ENCODE measurements around the gene SEC14L6.
"Not testable (repeated sequence)": the region's sequence is repeated elsewhere in the genome, so short reads cannot be mapped to it uniquely, and the experiment has no call there.

SEC14L6 gene

DNA sequence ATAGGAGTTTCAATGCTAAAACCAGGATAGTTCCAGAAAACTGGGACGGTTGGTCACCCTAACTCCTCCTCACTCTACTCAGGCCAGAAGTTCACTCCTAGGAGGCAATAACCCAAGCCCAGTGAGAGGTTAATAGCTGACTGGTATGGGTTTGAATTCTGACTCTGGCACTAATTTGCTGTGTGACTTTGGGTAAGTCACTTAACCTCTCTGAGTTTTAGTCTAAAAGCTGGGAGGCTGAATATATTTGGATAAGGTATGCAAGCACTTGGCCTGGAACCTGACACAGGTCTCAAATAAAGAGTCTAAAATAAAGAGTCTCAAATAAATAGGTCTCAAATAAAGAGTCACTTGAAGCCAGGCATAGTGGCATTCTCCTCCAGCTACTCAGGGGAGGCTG, 6.2 kb upstream of the SEC14L6 start:
- Histone ChIP-seq H3K9ac (ENCODE audit: low read depth, low read length) (no peak overlapping the region), H3K27me3 (ENCODE audit: insufficient read depth, low read length, poor library complexity) (peaks cover 3% of the 10 kb centered on the region), H3K4me2 (ENCODE audit: insufficient read depth, low read length) (no peak overlapping the region), H3K27ac (ENCODE audit: low read length) (no peak overlapping the region), H3K79me2 (ENCODE audit: insufficient read depth, low read length) (no peaks in the 10 kb centered on the region), H2AFZ (ENCODE audit: low read depth, low read length) (no peak overlapping the region), H3K4me3 (ENCODE audit: low read depth in 1 of 2, low read length in 2 of 2) (no peak overlapping the region), H4K20me1 (ENCODE audit: insufficient read depth, low read length) (no peaks in the 10 kb centered on the region), H3K9me3 (ENCODE audit: insufficient read depth, low read length, severe bottlenecking) (no peaks in the 10 kb centered on the region), H3K4me1 (ENCODE audit: insufficient read depth, low read length) (no peaks in the 10 kb centered on the region), H3K36me3 (ENCODE audit: insufficient read depth, low read length) (no peaks in the 10 kb centered on the region)
- no peak for DNase-seq
- ATAC-seq (ENCODE audit: insufficient read depth, low read depth), result no peak
- TF ChIP-seq, protein P1, sequence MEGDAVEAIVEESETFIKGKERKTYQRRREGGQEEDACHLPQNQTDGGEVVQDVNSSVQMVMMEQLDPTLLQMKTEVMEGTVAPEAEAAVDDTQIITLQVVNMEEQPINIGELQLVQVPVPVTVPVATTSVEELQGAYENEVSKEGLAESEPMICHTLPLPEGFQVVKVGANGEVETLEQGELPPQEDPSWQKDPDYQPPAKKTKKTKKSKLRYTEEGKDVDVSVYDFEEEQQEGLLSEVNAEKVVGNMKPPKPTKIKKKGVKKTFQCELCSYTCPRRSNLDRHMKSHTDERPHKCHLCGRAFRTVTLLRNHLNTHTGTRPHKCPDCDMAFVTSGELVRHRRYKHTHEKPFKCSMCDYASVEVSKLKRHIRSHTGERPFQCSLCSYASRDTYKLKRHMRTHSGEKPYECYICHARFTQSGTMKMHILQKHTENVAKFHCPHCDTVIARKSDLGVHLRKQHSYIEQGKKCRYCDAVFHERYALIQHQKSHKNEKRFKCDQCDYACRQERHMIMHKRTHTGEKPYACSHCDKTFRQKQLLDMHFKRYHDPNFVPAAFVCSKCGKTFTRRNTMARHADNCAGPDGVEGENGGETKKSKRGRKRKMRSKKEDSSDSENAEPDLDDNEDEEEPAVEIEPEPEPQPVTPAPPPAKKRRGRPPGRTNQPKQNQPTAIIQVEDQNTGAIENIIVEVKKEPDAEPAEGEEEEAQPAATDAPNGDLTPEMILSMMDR (IDR thresholded peaks at IDR 0.05; ENCODE audit: borderline replicate concordance, extremely low read depth, low read length, poor library complexity, severe bottlenecking), result no peak
- no peak for TF ChIP-seq EZH2 (IDR thresholded peaks at IDR 0.05; ENCODE audit: borderline replicate concordance, low read depth, low read length, severe bottlenecking)

DNA sequence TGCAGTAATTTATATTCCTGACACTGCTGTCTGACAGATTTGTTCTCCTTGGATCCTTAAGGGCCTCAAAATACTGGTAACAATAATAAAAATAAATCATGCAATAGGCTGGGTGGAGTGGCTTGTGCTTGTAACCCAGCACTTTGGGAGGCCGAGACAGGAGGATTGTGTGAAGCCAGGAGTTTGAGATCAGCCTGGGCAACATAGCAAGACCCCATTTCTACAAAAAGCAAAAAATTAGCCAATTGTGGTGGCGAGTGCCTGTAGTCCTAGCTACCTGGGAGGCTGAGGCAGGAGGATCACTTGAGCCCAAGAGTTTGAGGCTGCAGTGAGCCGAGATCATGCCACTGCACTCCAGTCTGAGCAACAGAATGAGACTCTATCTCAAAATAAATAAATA, 5.3 kb upstream of the SEC14L6 start:
- H3K9ac ChIP-seq (ENCODE audit: low read depth, low read length); H3K36me3 ChIP-seq (ENCODE audit: insufficient read depth, low read length); H3K27ac ChIP-seq (ENCODE audit: low read length); H4K20me1 ChIP-seq (ENCODE audit: insufficient read depth, low read length); H3K4me2 ChIP-seq (ENCODE audit: insufficient read depth, low read length); H3K9me3 ChIP-seq (ENCODE audit: insufficient read depth, low read length, severe bottlenecking); H3K4me3 ChIP-seq (ENCODE audit: low read depth in 1 of 2, low read length in 2 of 2); H3K4me1 ChIP-seq (ENCODE audit: insufficient read depth, low read length); H2AFZ ChIP-seq (ENCODE audit: low read depth, low read length); DNase-seq; H3K27me3 ChIP-seq (ENCODE audit: insufficient read depth, low read length, poor library complexity); ATAC-seq (ENCODE audit: insufficient read depth, low read depth); H3K79me2 ChIP-seq (ENCODE audit: insufficient read depth, low read length): not testable (repeated sequence)

DNA sequence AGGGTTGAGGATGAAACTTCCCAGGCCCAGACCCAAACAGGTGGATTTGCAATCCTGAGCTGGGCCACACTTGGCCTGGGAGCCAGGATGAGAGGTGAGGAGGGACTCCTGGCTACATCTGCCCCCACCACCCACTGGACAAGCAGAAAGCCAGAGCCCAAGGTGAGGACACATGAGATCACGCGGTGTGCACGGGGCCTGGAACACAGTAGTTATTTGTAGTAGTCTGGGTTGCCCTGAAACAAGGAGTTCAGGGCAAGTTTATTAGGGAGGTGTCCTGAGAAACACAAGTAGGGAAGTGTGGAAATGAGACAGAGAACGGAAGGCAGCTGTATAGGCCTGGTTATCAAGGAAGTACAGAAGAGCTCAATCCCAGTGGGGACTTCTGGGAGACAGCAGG, 647 bp upstream of the SEC14L6 start:
- Histone ChIP-seq H3K79me2 (ENCODE audit: insufficient read depth, low read length) (no peaks in the 10 kb centered on the region), H3K4me1 (ENCODE audit: insufficient read depth, low read length) (no peaks in the 10 kb centered on the region), H3K9me3 (ENCODE audit: insufficient read depth, low read length, severe bottlenecking) (no peaks in the 10 kb centered on the region), H3K4me3 (ENCODE audit: low read depth in 1 of 2, low read length in 2 of 2) (no peak overlapping the region), H4K20me1 (ENCODE audit: insufficient read depth, low read length) (no peaks in the 10 kb centered on the region), H3K4me2 (ENCODE audit: insufficient read depth, low read length) (no peak overlapping the region), H3K27me3 (ENCODE audit: insufficient read depth, low read length, poor library complexity) (peaks cover 3% of the 10 kb centered on the region), H2AFZ (ENCODE audit: low read depth, low read length) (no peak overlapping the region), H3K36me3 (ENCODE audit: insufficient read depth, low read length) (no peaks in the 10 kb centered on the region), H3K27ac (ENCODE audit: low read length) (no peak overlapping the region), H3K9ac (ENCODE audit: low read depth, low read length) (no peak overlapping the region)
- no peak for ATAC-seq (ENCODE audit: insufficient read depth, low read depth)
- no peak for TF ChIP-seq EZH2 (IDR thresholded peaks at IDR 0.05; ENCODE audit: borderline replicate concordance, low read depth, low read length, severe bottlenecking)
- TF ChIP-seq, protein P1 (IDR thresholded peaks at IDR 0.05; ENCODE audit: borderline replicate concordance, extremely low read depth, low read length, poor library complexity, severe bottlenecking), result no peak
- no peak for DNase-seq

DNA sequence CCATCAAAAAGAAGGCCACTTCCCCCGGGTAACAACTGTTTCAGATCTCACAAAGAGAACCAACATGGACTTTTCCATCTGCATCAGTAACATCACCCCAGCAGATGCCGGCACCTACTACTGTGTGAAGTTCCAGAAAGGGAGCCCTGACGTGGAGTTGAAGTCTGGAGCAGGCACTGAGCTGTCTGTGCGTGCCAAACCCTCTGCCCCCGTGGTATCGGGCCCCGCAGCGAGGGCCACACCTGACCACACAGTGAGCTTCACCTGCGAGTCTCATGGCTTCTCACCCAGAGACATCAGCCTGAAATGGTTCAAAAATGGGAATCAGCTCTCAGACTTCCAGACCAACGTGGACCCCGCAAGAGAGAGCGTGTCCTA, 3.7 kb downstream of the SEC14L6 start:
- TF ChIP-seq, protein P1 (IDR thresholded peaks at IDR 0.05; ENCODE audit: borderline replicate concordance, extremely low read depth, low read length, poor library complexity, severe bottlenecking), result no peak
- TF ChIP-seq EZH2 (IDR thresholded peaks at IDR 0.05; ENCODE audit: borderline replicate concordance, low read depth, low read length, severe bottlenecking), result no peak
- H3K27me3 ChIP-seq (ENCODE audit: insufficient read depth, low read length, poor library complexity), result no peaks in the 10 kb centered on the region
- H3K27ac ChIP-seq (ENCODE audit: low read length), result no peak overlapping the region
- DNase-seq, result no peak
- no peaks in the 10 kb centered on the region for H3K79me2 ChIP-seq (ENCODE audit: insufficient read depth, low read length)
- no peaks in the 10 kb centered on the region for H4K20me1 ChIP-seq (ENCODE audit: insufficient read depth, low read length)
- no peaks in the 10 kb centered on the region for H3K9me3 ChIP-seq (ENCODE audit: insufficient read depth, low read length, severe bottlenecking)
- no peak overlapping the region for H3K4me2 ChIP-seq (ENCODE audit: insufficient read depth, low read length)
- no peak overlapping the region for H2AFZ ChIP-seq (ENCODE audit: low read depth, low read length)
- no peak overlapping the region for H3K9ac ChIP-seq (ENCODE audit: low read depth, low read length)
- no peaks in the 10 kb centered on the region for H3K36me3 ChIP-seq (ENCODE audit: insufficient read depth, low read length)
- H3K4me1 ChIP-seq (ENCODE audit: insufficient read depth, low read length), result no peaks in the 10 kb centered on the region
- no peak for ATAC-seq (ENCODE audit: insufficient read depth, low read depth)
- no peak overlapping the region for H3K4me3 ChIP-seq (ENCODE audit: low read depth in 1 of 2, low read length in 2 of 2)

Data from DND-41 (cell line).